GM21786 (cell line): ENCODE data around the gene MAP7.
"Not testable (repeated sequence)": the region's sequence is repeated elsewhere in the genome, so short reads cannot be mapped to it uniquely, and the experiment has no call there.

Experiments
- ATAC-seq: cut with Tn5 transposase; IDR thresholded peaks from one replicate; pipeline ENCODE4 v1.9.1; 2021; ENCODE audit not compliant: unreplicated experiment

MAP7 gene

GRCh38 chr6:136474241-136474640 is 76.0 kb downstream of the MAP7 start:
- ATAC-seq: no peak

GRCh38 chr6:136471922-136472321 is 78.3 kb downstream of the MAP7 start:
- no peak for ATAC-seq

DNA sequence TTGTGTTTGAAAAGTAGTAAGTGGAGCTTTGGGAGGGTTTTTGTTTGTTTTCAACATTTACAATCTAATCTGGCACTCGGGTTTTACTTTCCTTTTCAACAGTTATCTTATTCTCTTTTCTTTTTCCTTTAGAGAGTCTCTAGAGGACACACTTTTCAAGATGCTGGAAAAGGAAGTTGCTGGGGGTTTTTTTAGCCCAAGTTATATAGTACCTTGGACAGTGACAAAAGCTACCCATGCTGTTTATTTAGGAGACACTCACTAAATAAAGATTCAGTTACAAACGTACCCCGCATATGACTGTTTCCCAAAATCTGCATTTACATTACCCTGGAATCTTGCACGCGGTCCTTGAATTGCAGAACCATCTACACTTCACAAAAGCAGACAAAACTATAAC is 78.8 kb downstream of the MAP7 start:
- ATAC-seq: no peak

DNA sequence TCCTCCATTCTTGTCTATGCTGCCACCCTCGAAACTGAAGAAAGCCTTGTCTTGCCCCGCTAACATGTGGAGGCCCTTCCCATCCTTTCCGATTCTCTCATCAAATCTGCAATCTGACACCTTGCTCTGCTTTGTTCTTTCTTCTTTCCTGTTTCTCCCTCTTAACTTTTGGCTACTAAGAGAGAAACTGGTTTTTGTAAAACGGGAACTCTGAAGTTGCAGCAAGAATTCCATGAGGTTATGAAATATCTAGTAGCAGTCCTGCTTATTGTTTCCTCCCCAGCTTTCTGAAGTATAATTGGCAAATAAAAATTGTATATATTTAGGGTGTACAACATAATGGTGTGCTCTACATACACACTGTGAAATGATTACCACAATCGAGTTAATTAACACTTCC is 80.2 kb downstream of the MAP7 start:
- ATAC-seq: no peak

- no peak for ATAC-seq
Observed at GRCh38 chr6:136469154-136469553, 81.1 kb downstream of the MAP7 start.

DNA sequence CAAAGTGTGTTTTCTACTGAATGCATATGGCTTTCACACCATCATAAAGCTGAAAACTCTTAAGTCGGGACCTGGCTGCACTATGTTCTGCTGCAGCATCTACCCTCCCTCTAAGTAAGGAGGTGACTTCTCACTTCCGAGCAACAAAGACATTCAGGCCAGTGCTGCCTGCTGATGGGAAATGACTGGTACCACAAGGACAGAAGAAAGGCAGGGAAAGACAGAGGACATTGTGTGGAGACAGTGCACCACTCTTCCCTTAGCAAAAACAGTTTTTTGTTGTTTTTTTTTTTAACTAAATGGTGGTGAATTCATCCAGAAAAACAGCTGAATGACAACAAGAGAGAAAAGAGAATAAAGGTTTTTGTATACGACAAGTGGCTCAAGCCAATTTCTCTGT is 81.5 kb downstream of the MAP7 start:
- ATAC-seq: no peak

DNA sequence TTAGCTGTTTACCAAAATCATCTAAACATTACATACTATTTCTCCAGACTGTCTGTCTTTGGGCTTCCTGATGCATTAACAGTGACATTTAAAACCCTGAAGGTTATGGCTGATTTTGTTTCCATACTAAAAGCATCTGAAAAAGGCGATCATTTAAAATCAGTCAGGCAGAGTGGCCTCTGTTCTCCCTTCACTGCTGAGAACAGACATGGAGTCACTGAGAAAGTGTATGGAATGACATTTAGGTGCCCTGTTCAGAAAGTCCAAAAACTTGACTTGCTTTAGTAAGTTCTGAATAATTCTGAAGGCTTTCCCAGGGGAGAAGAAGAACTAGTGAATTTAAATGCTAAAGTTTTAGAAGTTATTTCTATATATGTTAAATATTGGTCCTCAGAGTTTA is 83.0 kb downstream of the MAP7 start:
- ATAC-seq: no peak

DNA sequence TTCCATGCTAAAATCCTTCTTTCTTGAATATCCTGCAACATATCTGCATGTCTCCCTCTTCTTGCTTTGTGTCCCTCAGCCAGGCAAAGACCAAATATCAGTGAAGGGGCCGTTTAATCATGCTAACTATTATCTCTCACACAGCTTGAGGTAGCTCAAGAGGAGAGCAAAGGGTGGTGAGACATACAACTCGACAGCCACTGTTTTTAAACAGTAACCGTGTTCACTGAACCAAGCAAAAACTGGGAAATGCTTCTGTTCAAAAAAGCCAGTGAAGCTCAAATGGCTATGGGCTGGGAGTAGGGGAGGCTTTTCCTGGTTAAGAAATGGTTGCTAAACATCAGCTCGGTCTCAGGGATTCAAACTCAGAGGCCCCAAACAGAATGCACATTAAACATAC is 83.4 kb downstream of the MAP7 start:
- ATAC-seq: no peak

DNA sequence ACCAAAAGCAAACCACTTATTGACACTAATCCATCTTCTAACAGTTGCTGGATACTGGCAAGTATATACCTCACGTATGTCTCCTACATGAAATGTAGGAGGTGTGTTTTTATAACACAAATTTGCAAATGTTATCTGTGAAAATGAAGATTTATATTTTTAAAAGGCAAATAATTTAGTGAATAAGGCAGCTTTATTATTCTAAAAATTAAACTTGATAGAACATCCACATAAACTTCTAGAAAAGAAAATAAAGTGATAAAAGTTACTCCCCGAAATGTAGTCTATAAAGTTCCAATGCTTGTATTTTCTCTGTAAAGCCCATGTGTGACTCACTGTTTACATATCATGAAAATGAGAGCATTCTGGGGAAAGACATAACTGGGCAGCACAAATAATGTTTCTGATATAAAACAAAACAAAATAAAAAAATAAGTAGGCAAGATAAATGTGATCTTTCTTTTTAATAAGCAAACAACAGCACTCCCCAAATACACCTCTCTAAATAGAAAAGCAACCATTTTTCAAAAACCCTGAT is 84.4 kb downstream of the MAP7 start:
- no peak for ATAC-seq

- no peak for ATAC-seq
Observed at GRCh38 chr6:136464874-136465273, 85.3 kb downstream of the MAP7 start.

- no peak for ATAC-seq
Observed at GRCh38 chr6:136464148-136464547, 86.1 kb downstream of the MAP7 start.

DNA sequence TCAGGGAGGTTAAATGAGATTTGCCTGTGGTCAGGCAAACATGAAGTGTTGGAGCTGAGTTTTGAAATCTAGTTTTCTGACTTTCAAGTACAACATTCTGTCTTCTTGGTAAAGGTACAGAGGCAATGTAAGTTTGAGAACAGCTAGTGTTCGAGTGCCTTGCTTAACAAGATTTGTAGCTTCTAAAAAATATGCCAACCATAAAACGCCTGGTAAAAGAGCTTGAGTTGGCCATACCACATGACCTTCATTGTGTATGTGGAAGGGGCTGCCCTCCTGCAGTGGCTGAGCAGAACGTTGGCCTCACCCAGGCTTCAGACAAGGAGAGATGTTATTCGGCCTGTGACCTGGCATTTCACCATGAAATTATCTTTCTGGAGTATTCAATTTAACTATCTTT is 86.5 kb downstream of the MAP7 start:
- no peak for ATAC-seq

DNA sequence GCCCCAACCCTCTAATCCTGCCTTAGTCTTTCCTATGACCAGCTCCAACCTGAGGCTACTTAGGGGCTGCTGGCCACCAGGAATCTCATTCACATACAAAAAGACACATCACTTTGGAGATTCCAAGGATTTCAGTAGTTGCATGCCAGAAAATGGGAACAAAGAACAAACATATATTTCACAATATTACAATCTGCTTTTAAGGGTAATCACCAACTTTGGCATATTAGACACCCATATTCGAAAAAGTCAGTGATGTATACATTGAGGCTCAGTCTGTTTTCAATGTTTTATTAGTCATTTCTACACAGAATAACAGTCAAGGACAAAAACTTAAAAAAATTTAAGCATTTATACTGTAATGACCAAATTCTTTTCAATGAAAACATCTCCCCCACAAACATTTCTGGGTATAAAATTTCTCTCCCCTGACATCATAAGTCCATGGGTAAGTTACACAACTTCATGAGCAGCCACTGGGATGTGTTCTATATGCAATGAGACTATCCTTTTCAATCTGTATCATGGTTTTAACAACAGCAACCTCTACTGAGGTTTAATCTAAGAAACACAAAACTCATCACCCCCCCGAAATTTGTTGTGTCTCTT is 103.5 kb downstream of the MAP7 start:
- no peak for ATAC-seq

DNA sequence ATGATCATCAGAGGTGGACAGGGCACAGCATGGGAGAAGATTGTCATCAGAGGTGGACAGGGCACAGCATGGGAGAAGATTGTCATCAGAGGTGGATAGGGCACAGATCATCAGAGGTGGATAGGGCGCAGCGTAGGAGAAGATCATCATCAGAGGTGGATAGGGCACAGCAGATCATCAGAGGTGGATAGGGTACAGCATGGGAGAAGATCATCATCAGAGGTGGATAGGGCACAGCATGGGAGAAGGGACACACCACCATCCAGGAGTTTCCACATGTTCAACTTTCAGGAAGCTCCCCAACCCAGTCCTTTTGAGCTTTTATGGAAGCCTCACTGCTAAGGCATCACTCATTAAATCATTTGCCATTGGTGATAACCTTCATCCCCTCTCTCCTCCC is 104.1 kb downstream of the MAP7 start:
- ATAC-seq: no peak

DNA sequence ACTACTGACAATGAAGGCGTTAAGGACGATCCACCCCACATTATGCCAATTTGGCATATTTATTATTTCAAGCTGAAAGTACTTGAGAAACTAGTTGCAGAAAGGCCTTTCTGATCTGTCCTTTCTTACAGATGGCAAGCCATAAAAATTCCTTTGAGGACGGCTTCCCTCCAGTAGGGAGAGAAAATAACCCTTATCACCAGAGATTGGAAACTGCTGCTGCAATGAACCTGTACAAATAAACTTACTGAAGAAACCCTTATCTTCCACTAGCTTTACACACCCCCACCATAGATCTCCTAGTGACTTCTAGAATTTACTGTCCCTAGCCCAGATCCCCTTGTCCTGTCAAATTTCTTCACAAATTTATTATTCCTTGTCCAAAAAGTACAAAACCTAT is 105.2 kb downstream of the MAP7 start:
- no peak for ATAC-seq

DNA sequence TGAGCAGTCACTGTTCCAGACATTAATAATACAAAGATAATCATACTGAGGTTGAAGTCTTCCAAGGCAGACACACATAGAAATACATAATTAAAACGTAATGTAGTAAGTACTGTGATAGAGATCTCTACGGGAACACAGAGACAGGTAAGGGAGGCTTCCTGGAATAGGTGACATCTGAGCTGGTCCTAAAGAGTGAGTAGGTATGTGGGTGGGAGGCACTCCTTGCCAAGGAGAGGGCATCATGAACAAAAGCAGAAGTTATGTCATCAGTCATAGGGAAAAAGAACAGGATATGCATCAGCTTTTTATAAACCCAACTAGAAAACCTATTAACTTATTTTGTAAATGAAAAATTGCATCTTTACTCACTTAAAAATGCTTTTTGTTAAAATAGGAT is 110.0 kb downstream of the MAP7 start:
- no peak for ATAC-seq

- ATAC-seq: no peak
Observed at GRCh38 chr6:136439514-136440190, 110.6 kb downstream of the MAP7 start.

- no peak for ATAC-seq
Observed at GRCh38 chr6:136438441-136438840, 111.8 kb downstream of the MAP7 start.

GRCh38 chr6:136437246-136437645 is 113.0 kb downstream of the MAP7 start:
- no peak for ATAC-seq

DNA sequence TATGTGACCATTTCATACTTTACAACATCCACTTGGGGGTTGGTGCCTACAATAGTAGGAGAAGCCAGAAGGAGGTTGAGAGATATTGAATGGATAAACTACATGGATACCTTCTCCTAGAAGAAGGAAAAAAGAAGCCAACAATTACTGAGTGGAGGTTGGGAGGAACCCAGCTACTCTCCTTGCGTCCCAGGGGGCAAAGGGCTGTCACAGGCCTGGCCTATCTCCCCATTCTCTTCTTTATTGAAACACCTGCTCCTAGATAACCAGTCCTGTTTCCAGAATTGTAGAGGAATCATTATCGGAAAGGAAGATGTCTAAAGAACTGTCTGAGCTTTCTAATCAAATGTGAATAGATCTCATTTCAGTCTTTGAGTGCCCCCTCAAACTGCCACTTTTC is 115.1 kb downstream of the MAP7 start:
- ATAC-seq: no peak

DNA sequence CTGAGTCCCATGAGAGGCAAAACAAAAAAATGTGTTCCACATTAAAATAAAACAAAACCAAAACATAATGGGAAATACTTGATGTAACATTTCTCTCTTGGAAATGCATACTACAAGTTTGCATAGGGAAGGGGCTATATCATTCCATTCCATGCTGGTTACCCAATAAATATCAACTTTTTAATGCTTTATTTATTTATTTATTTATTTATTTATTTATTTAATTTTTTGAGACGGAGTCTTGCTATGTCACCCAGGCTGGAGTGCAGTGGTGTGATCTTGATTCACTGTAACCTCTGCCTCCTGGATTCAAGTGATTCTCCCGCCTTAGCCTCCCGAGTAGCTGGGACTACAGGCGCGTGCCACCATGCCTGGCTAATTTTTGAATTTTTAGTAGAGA is 118.9 kb downstream of the MAP7 start:
- not testable (repeated sequence) for ATAC-seq

DNA sequence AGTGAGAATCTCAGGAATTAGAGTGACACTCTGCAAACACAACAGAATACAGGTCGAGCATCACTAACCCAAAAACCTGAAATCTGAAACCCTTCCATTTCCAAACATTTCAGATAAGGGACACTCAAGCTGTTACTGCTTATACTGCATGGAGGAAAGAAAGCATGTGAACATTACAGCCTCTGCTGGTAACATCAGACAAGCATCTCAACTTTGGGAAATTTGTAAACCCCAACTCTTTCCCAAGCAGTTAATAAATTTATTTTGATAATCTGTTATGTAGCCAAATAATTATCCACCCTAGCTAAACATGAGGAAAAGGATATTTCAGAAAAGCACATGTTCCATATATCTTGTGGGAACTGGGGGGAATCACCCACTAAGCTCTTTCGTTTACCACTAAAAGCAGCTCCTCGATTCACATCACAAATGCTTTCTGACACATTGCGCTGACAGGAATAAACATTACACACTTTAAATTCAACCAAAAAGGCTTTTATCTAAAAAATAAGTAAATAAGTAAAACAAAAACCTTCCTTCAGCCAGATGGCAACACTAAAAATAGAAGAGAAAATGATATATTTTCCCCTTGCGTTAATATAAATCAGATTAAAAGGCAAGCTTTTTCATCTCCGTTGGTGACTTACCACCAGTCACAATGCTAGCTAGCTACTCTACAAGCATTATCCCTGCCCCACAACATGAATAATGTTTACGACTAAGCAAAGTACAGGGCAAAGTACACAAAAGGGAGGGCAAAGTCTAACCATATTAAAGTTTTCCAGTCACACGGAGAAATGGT is 120.8 kb downstream of the MAP7 start:
- ATAC-seq: no peak
